ENCODE data around the gene ANAPC1.
"Not testable (repeated sequence)": the region's sequence is repeated elsewhere in the genome, so short reads cannot be mapped to it uniquely, and the experiment has no call there.

The ANAPC1 gene

GRCh38 chr2:111852544-111852943 lies 31.4 kb downstream of the ANAPC1 start:
- not testable (repeated sequence) for H3K18ac ChIP-seq (ENCODE audit: low read depth in 1 of 2, low read length in 2 of 2); H2BK5ac ChIP-seq (ENCODE audit: low read depth, low read length, poor library complexity, severe bottlenecking); H2BK120ac ChIP-seq (ENCODE audit: low read depth, low read length); DNase-seq; H3K4me2 ChIP-seq (ENCODE audit: low read length, poor library complexity, severe bottlenecking); H2AFZ ChIP-seq (ENCODE audit: low read depth, low read length); H3K9me3 ChIP-seq (ENCODE audit: control insufficient read depth, low read length); H4K8ac ChIP-seq (ENCODE audit: low read length); H3K4ac ChIP-seq (ENCODE audit: low read depth in 1 of 2, low read length in 2 of 2); H4K91ac ChIP-seq (ENCODE audit: low read length); H3K27me3 ChIP-seq (ENCODE audit: control insufficient read depth in 1 of 2, insufficient read depth in 1 of 2, low read length in 2 of 2); H2AK5ac ChIP-seq (ENCODE audit: low read length, severe bottlenecking); H2BK12ac ChIP-seq (ENCODE audit: low read length in 2 of 2); H3K9ac ChIP-seq (ENCODE audit: low read length); H3K23ac ChIP-seq (ENCODE audit: low read length in 2 of 2); H3K4me3 ChIP-seq (ENCODE audit: insufficient read depth in 1 of 2, low read depth in 1 of 2, low read length in 2 of 2); H3K79me1 ChIP-seq (replicated peaks; ENCODE audit: low read length, poor library complexity, severe bottlenecking); H3K27ac ChIP-seq (ENCODE audit: low read length, poor library complexity, severe bottlenecking); H2BK15ac ChIP-seq (ENCODE audit: low read depth, poor library complexity, severe bottlenecking); H3K14ac ChIP-seq (ENCODE audit: low read length in 2 of 2); H3K4me1 ChIP-seq (ENCODE audit: control insufficient read depth, insufficient read depth, low read depth, low read length)
- peaks cover 0 to 15% of the 10 kb centered on the region in 2 experiments for H3K36me3 ChIP-seq (ENCODE audit: control insufficient read depth in 1 of 2, insufficient read depth in 2 of 2, low read depth in 1 of 2, low read length in 2 of 2)
- WGBS, result 100% methylated on average over 1 of the region's 3 CpGs

DNA sequence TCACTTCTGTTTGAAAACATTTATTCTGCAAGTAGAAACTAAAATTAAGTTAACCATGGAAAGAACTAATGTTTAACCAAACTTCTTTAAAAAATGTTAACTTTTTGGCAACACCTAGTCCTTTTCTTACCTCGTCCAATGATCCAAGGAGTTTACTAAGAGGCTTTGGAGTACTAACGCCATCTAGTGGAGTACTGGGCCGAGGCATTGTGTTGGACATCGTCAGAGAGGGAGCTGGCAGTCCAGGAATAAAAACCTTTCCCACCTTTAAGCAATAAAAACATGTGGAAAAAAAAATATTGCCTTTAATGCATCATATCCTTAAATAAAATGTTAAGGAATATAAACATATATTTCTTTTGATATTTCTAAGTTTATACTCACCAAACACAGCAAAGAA lies 33.3 kb downstream of the ANAPC1 start:
- not testable (repeated sequence) for H3K4ac ChIP-seq (ENCODE audit: low read depth in 1 of 2, low read length in 2 of 2); H2AK5ac ChIP-seq (ENCODE audit: low read length, severe bottlenecking); H2BK120ac ChIP-seq (ENCODE audit: low read depth, low read length); H3K9ac ChIP-seq (ENCODE audit: low read length); H3K27ac ChIP-seq (ENCODE audit: low read length, poor library complexity, severe bottlenecking); H3K9me3 ChIP-seq (ENCODE audit: control insufficient read depth, low read length); H3K4me2 ChIP-seq (ENCODE audit: low read length, poor library complexity, severe bottlenecking); H3K79me1 ChIP-seq (replicated peaks; ENCODE audit: low read length, poor library complexity, severe bottlenecking); H3K4me3 ChIP-seq (ENCODE audit: insufficient read depth in 1 of 2, low read depth in 1 of 2, low read length in 2 of 2); H2BK12ac ChIP-seq (ENCODE audit: low read length in 2 of 2); H3K18ac ChIP-seq (ENCODE audit: low read depth in 1 of 2, low read length in 2 of 2); H4K91ac ChIP-seq (ENCODE audit: low read length); H2BK15ac ChIP-seq (ENCODE audit: low read depth, poor library complexity, severe bottlenecking); H3K4me1 ChIP-seq (ENCODE audit: control insufficient read depth, insufficient read depth, low read depth, low read length); H3K23ac ChIP-seq (ENCODE audit: low read length in 2 of 2); H2AFZ ChIP-seq (ENCODE audit: low read depth, low read length); H3K14ac ChIP-seq (ENCODE audit: low read length in 2 of 2); H3K27me3 ChIP-seq (ENCODE audit: control insufficient read depth in 1 of 2, insufficient read depth in 1 of 2, low read length in 2 of 2); H2BK5ac ChIP-seq (ENCODE audit: low read depth, low read length, poor library complexity, severe bottlenecking); H4K8ac ChIP-seq (ENCODE audit: low read length)
- no CpG with 5 or more reads among the region's 4 CpGs for WGBS
- DNase-seq, result peak; percentile 19
- H3K36me3 ChIP-seq (ENCODE audit: control insufficient read depth in 1 of 2, insufficient read depth in 2 of 2, low read depth in 1 of 2, low read length in 2 of 2), result peaks cover 0 to 11% of the 10 kb centered on the region in 2 experiments

DNA sequence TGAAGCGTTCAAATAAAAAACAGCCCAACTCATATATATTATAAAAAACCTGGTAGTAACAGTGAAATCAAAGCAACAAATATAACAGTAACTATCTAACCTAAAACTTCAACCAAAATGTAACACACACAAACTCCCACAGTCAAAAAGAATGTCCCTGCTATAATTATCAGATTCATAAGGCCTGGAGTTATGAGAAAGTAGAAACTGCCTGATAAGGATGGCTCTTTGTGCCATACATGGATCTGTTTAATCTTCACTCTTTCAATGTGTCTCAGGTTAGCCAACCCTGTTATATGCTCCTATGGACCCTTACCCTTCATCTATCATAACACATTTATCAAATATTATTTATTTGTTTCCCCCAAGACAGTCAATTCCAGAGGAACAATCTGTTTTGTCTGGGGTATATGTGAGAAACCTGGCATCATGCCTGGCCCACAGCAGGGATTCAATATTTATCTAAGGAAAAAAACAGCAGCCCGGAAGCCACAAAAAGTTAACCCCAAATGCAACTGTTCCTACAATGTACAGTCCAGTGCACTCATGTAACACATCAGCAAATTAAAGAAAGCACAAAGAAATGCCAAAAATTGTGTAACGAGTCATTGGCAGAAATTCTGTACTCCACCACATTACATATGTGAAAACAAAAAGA lies 44.2 kb downstream of the ANAPC1 start:
- H3K27me3 ChIP-seq (ENCODE audit: control insufficient read depth in 1 of 2, insufficient read depth in 1 of 2, low read length in 2 of 2); H3K4me2 ChIP-seq (ENCODE audit: low read length, poor library complexity, severe bottlenecking); H3K9ac ChIP-seq (ENCODE audit: low read length); H3K4me3 ChIP-seq (ENCODE audit: insufficient read depth in 1 of 2, low read depth in 1 of 2, low read length in 2 of 2); H3K14ac ChIP-seq (ENCODE audit: low read length in 2 of 2); H2BK5ac ChIP-seq (ENCODE audit: low read depth, low read length, poor library complexity, severe bottlenecking); H3K18ac ChIP-seq (ENCODE audit: low read depth in 1 of 2, low read length in 2 of 2); H2BK12ac ChIP-seq (ENCODE audit: low read length in 2 of 2); H3K23ac ChIP-seq (ENCODE audit: low read length in 2 of 2); H2AK5ac ChIP-seq (ENCODE audit: low read length, severe bottlenecking); H3K27ac ChIP-seq (ENCODE audit: low read length, poor library complexity, severe bottlenecking); H2BK120ac ChIP-seq (ENCODE audit: low read depth, low read length); H3K36me3 ChIP-seq (ENCODE audit: control insufficient read depth in 1 of 2, insufficient read depth in 2 of 2, low read depth in 1 of 2, low read length in 2 of 2); H3K79me1 ChIP-seq (replicated peaks; ENCODE audit: low read length, poor library complexity, severe bottlenecking); H2AFZ ChIP-seq (ENCODE audit: low read depth, low read length); H3K9me3 ChIP-seq (ENCODE audit: control insufficient read depth, low read length); H3K4ac ChIP-seq (ENCODE audit: low read depth in 1 of 2, low read length in 2 of 2); H4K91ac ChIP-seq (ENCODE audit: low read length); H3K4me1 ChIP-seq (ENCODE audit: control insufficient read depth, insufficient read depth, low read depth, low read length); H2BK15ac ChIP-seq (ENCODE audit: low read depth, poor library complexity, severe bottlenecking); H4K8ac ChIP-seq (ENCODE audit: low read length): not testable (repeated sequence)
- WGBS, result 80% methylated on average over 1 of the region's 3 CpGs
- peak; percentile 4 for DNase-seq

DNA sequence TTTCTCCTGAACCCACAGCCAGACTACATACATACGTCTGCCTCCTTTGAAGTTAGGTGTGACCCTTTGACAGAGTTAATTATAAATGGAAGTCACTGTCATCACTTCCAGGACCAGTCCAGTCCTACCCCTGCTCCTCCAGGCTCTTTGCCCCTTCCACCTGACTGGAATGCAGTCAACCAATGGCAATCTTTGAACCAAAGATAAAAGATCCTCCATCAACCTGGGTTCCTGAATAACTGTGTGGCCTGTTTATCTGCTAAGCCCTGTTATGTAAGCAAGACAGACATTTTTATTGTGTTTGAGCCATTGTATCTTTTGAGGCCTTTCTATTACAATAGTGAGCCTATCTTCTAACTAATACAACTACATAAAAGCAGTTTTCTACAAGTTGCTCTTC lies 45.0 kb downstream of the ANAPC1 start:
- H2BK5ac ChIP-seq (ENCODE audit: low read depth, low read length, poor library complexity, severe bottlenecking); DNase-seq; H4K91ac ChIP-seq (ENCODE audit: low read length); H3K23ac ChIP-seq (ENCODE audit: low read length in 2 of 2); H3K4me1 ChIP-seq (ENCODE audit: control insufficient read depth, insufficient read depth, low read depth, low read length); H2AK5ac ChIP-seq (ENCODE audit: low read length, severe bottlenecking); H3K4ac ChIP-seq (ENCODE audit: low read depth in 1 of 2, low read length in 2 of 2); H3K9me3 ChIP-seq (ENCODE audit: control insufficient read depth, low read length); H3K4me3 ChIP-seq (ENCODE audit: insufficient read depth in 1 of 2, low read depth in 1 of 2, low read length in 2 of 2); H2BK12ac ChIP-seq (ENCODE audit: low read length in 2 of 2); H3K4me2 ChIP-seq (ENCODE audit: low read length, poor library complexity, severe bottlenecking); H2BK15ac ChIP-seq (ENCODE audit: low read depth, poor library complexity, severe bottlenecking); H3K14ac ChIP-seq (ENCODE audit: low read length in 2 of 2); H3K79me1 ChIP-seq (replicated peaks; ENCODE audit: low read length, poor library complexity, severe bottlenecking); H3K27ac ChIP-seq (ENCODE audit: low read length, poor library complexity, severe bottlenecking); H3K9ac ChIP-seq (ENCODE audit: low read length); H3K18ac ChIP-seq (ENCODE audit: low read depth in 1 of 2, low read length in 2 of 2); H4K8ac ChIP-seq (ENCODE audit: low read length); H2BK120ac ChIP-seq (ENCODE audit: low read depth, low read length); H2AFZ ChIP-seq (ENCODE audit: low read depth, low read length); H3K27me3 ChIP-seq (ENCODE audit: control insufficient read depth in 1 of 2, insufficient read depth in 1 of 2, low read length in 2 of 2): not testable (repeated sequence)
- H3K36me3 ChIP-seq (ENCODE audit: control insufficient read depth in 1 of 2, insufficient read depth in 2 of 2, low read depth in 1 of 2, low read length in 2 of 2), result peaks cover 0 to 12% of the 10 kb centered on the region in 2 experiments
- WGBS, result 100% methylated on average over 1 of the region's 1 CpG

Data from mesenchymal stem cell (in vitro differentiated cells and primary cell).